Nephron (organoid): Measurements from ENCODE around the gene CEP57L1.

Experiments
- H3K27ac Mint-ChIP-seq, 3 experiments: 2 replicates each; pipeline ENCODE4 v1.8.0; 2020; ENCODE audit warnings: mixed read lengths in 3 of 3, mild to moderate bottlenecking in 2 of 3, moderate library complexity in 1 of 3
- H3K27me3 Mint-ChIP-seq: 2 replicates; pipeline ENCODE4 v1.8.0; 2021; ENCODE audit warnings: low read depth, mild to moderate bottlenecking, moderate library complexity, mixed read lengths
- H3K36me3 Mint-ChIP-seq: 2 replicates; pipeline ENCODE4 v1.8.0; 2020; ENCODE audit warnings: low read depth, mixed read lengths
- H3K4me1 Mint-ChIP-seq: 2 replicates; pipeline ENCODE4 v1.8.0; 2020; ENCODE audit warnings: mixed read lengths
- H3K4me3 Mint-ChIP-seq, 3 experiments: 2 replicates each; pipeline ENCODE4 v1.8.0; 2020; ENCODE audit warnings: mild to moderate bottlenecking in 3 of 3, mixed read lengths in 3 of 3, moderate library complexity in 2 of 3
- H3K9me3 Mint-ChIP-seq: 2 replicates; pipeline ENCODE4 v1.8.0; 2020; ENCODE audit warnings: mixed read lengths
- CTCF ChIP-seq, 3 experiments: fragments of 200-600 bp; sonication (generic); IDR thresholded peaks; one replicate each; pipeline ENCODE4 v1.5.0; 2021; ENCODE audit warnings: antibody characterized with exemption in 3 of 3; ENCODE audit not compliant: unreplicated experiment in 3 of 3

Gene CEP57L1

GRCh38 chr6:109062767-109063352 lies 32.4 kb upstream of the CEP57L1 start:
- no peak overlapping the region for H3K27ac Mint-ChIP-seq

DNA sequence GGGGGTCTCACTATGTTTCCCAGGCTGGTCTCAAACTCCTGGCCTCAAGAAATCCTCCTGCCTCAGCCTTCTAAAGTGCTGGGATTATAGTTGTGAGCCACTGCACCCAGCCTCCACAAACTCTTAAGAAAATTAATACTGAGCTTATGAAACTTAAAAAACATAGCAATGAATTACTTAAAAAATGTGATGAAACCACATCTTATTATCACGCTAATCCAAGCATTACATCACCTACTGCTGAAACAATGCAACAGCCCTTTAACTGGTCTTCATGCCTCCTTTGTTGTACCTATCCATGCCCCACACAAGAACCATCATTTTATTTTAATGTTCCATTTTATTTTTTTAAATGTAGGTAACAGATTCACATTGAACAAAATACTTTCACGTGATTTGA lies 25.6 kb upstream of the CEP57L1 start:
- no peak for TF ChIP-seq CTCF (IDR thresholded peaks at IDR 0.05; ENCODE audit: unreplicated experiment in 3 of 3)
- Mint-ChIP-seq H3K27ac (no peak overlapping the region), H3K36me3 (no peaks in the 10 kb centered on the region), H3K4me1 (peaks cover 11% of the 10 kb centered on the region), H3K27me3 (no peaks in the 10 kb centered on the region), H3K9me3 (no peaks in the 10 kb centered on the region), H3K4me3 (no peak overlapping the region)

More at GRCh38 chr6:109062767-109063352, 32.4 kb upstream of the CEP57L1 start:
- no peaks in the 10 kb centered on the region for H3K27me3 Mint-ChIP-seq
- H3K4me3 Mint-ChIP-seq: no peak overlapping the region
- no peaks in the 10 kb centered on the region for H3K9me3 Mint-ChIP-seq
- peaks cover 10% of the 10 kb centered on the region for H3K4me1 Mint-ChIP-seq
- H3K36me3 Mint-ChIP-seq: no peaks in the 10 kb centered on the region
- TF ChIP-seq CTCF (IDR thresholded peaks at IDR 0.05; ENCODE audit: unreplicated experiment in 3 of 3): no peak

DNA sequence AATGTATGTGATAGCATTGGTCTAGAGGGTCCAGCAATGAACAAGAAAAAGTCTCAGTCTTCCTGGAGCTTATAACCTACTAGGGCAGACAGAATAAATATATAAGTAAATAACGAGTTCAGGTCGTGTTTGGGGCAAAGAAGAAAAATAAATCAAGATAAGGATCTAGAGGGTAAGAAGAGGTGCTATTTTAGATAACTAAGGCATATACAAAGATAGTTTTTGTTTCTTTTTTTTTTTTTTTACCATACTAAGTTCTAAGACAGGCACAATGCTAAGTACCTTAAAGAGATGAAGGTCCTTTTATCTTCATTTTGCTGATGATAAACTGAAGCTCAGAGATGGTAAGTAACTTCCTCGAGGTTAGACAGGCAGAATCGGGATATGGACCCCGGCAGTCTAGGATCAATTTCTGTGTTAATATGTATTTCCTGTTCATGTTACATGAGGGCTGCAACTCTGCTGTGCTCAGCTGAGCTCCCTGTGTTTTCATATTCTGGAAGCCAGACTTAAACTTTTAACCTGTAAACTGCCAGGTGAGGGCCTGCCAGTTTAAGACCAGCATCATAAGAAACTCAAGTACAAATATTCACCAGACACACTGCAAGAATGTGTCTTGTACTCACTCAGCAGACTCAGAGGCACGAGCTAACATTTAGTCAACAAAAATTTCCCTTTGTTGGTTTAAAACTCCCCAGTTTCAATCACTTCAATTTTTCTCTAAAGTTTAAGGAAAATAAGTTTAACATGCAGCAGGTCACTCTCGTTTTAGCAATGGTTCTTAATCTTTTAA lies 24.0 kb upstream of the CEP57L1 start:
- no peaks in the 10 kb centered on the region for H3K27me3 Mint-ChIP-seq
- no peak for TF ChIP-seq CTCF (IDR thresholded peaks at IDR 0.05; ENCODE audit: unreplicated experiment in 3 of 3)

DNA sequence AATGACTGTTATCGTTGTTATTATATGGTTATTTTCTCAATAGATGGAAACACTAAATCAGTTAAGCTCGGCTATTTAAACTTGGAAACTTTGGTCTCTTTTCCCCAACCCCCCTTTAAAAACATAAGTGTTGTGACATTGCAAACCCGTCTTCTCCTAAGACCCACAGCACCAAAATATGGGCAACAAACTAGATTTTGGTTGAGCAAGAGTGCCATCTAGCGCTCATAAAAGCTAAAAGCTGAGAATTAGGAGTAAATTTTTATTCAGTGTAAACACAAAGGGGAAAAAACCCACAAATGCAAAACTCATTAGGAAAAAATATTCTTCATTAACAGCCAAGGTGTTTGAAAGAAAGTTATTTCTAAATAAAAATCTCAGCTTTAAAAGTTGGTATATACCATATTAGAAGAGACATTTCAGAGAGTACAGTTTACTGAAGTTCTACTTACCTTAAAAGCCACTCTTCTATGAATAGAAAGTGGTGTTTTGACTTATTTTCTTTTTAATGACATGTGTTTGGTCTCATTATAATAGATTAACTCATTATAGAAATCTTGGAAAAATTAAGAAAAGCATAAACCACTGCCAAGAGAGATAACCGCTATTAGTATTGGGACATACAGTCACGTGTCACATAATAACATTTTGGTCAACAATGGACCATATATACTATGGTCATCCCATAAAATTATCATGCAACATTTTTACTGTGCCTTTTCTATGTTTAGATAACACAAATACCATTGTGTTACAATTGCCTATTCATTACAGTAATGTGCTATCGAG lies 21.8 kb upstream of the CEP57L1 start:
- Mint-ChIP-seq H3K27ac (no peak overlapping the region), H3K36me3 (no peaks in the 10 kb centered on the region), H3K27me3 (no peaks in the 10 kb centered on the region), H3K4me1 (peaks cover 23% of the 10 kb centered on the region), H3K9me3 (no peaks in the 10 kb centered on the region), H3K4me3 (no peak overlapping the region)
- TF ChIP-seq CTCF (IDR thresholded peaks at IDR 0.05; ENCODE audit: unreplicated experiment in 3 of 3): peak; percentile 54 to 74 (median 61)

More for the DNA sequence above, 24.0 kb upstream of the CEP57L1 start:
- Mint-ChIP-seq H3K4me1 (peaks cover 17% of the 10 kb centered on the region), H3K4me3 (no peak overlapping the region), H3K9me3 (no peaks in the 10 kb centered on the region), H3K27ac (no peak overlapping the region), H3K36me3 (no peaks in the 10 kb centered on the region)

DNA sequence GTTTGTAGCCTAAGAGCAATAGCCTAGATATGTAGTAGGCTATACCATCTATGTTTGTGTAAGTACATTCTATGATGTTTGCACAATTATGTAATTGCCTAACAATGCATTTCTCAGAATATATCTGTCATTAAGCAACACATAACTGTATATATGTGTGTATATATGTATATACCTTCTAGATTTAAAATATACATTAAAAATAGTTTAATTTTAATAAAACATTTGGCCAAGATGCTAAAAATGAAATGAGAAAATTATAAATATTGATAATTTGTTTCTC lies 21.2 kb upstream of the CEP57L1 start:
- Mint-ChIP-seq H3K27ac (no peak overlapping the region), H3K4me3 (no peak overlapping the region), H3K9me3 (no peaks in the 10 kb centered on the region), H3K36me3 (no peaks in the 10 kb centered on the region), H3K27me3 (no peaks in the 10 kb centered on the region), H3K4me1 (peaks cover 23% of the 10 kb centered on the region)
- TF ChIP-seq CTCF (IDR thresholded peaks at IDR 0.05; ENCODE audit: unreplicated experiment in 3 of 3): no peak
